ENCODE measurements around the gene CASTOR1. TPM values are rescaled to one million over a fixed set of nuclear protein-coding genes. Genes with fewer than 3 reads are reported as not detected.

Gene CASTOR1
- total and polyA plus RNA-seq, 7 donors, result 5.3 to 15.0 (median 9.2) TPM; not detected in 1

DNA sequence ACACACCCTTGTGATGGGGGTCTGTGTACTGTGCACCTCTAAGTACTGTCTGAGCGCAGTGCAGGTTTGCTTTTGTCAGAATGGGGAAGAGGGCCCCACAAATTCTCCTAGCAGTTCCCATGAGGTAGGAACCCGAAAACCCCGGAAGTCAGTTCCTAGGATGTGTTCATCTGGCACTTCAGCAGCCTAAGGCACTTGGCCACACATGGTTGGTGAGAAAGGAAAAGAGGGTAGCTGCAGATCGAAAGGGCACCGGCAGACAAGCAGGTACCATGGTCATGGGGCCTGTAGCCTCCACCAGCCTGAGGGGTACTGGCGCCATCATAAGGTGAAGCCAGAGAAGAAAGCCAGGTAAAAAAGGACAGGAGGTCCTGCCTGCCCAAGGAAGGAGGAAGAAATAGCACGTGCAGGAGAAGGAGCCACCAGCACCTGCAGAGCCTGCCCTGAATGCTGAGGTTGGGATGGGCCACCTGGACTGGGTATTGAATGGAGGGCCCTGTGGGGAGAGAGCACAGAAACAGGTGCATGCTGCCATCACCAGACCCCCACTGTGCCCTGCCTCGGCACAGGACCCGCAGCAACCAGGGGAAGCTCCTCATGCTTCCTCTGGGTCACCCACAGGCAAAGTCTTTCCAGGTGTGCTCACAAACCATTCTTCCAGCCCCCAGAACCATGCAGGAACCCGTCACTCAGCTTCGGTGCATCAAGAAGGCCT, 8.1 kb upstream of the CASTOR1 start:
- H3K27me3 ChIP-seq, result no peaks in the 10 kb centered on the region
- H3K36me3 ChIP-seq, result peaks cover 16 to 91% (median 49%) of the 10 kb centered on the region in 4 donors
- intact Hi-C loops (cut with DNase I), result no loop called here
- H3K27ac ChIP-seq, result peak overlapping the region in 2 of 4 donors; percentile 37 to 59
- DNase-seq, result no peak
- TF ChIP-seq POLR2A (IDR thresholded peaks at IDR 0.05) (no peak), POLR2AphosphoS5 (IDR thresholded peaks at IDR 0.05) (no peak), EP300 (IDR thresholded peaks at IDR 0.05) (no peak)
- TF ChIP-seq, protein P1, sequence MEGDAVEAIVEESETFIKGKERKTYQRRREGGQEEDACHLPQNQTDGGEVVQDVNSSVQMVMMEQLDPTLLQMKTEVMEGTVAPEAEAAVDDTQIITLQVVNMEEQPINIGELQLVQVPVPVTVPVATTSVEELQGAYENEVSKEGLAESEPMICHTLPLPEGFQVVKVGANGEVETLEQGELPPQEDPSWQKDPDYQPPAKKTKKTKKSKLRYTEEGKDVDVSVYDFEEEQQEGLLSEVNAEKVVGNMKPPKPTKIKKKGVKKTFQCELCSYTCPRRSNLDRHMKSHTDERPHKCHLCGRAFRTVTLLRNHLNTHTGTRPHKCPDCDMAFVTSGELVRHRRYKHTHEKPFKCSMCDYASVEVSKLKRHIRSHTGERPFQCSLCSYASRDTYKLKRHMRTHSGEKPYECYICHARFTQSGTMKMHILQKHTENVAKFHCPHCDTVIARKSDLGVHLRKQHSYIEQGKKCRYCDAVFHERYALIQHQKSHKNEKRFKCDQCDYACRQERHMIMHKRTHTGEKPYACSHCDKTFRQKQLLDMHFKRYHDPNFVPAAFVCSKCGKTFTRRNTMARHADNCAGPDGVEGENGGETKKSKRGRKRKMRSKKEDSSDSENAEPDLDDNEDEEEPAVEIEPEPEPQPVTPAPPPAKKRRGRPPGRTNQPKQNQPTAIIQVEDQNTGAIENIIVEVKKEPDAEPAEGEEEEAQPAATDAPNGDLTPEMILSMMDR (IDR thresholded peaks at IDR 0.05), result no peak
- no peak overlapping the region for H3K4me3 ChIP-seq
- peaks cover 0 to 42% (median 32%) of the 10 kb centered on the region in 4 donors for H3K4me1 ChIP-seq
- WGBS, 2 donors, result 84 to 93% methylated on average over 11 of the region's 11 CpGs
- H3K9me3 ChIP-seq, result no peaks in the 10 kb centered on the region

DNA sequence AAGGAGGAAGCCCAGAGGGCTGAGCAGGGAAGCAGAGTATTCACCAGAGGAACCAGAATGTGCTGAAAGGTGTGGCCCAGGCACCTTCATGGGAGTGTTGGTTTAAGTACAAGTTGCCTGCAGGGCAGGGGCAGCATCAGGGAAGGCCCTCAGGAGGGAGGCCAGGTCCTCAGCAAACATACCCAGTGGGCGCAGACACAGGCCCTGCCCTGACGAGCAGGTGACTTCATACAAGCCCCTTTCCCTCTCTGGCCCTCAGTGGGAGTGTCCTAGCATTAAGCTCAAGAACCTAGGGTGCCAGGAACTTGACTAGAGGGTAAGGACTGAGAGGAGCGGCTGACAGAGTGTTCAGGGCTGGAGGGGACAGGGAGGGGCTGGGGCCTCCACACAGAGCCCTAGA, 7.5 kb upstream of the CASTOR1 start:
- Histone ChIP-seq H3K27ac (peak overlapping the region in 1 of 4 donors; percentile 59), H3K9me3 (no peaks in the 10 kb centered on the region), H3K4me3 (no peak overlapping the region), H3K4me1 (peaks cover 0 to 42% (median 30%) of the 10 kb centered on the region in 4 donors), H3K36me3 (peaks cover 22 to 96% (median 50%) of the 10 kb centered on the region in 4 donors), H3K27me3 (no peaks in the 10 kb centered on the region)
- WGBS, 2 donors, result 80 to 82% methylated on average over 3 of the region's 3 CpGs
- TF ChIP-seq, protein P1 (IDR thresholded peaks at IDR 0.05), result no peak
- TF ChIP-seq POLR2AphosphoS5 (IDR thresholded peaks at IDR 0.05) (no peak), POLR2A (IDR thresholded peaks at IDR 0.05) (no peak), EP300 (IDR thresholded peaks at IDR 0.05) (no peak)
- DNase-seq, result no peak
- intact Hi-C loops (cut with DNase I), result no loop called here

DNA sequence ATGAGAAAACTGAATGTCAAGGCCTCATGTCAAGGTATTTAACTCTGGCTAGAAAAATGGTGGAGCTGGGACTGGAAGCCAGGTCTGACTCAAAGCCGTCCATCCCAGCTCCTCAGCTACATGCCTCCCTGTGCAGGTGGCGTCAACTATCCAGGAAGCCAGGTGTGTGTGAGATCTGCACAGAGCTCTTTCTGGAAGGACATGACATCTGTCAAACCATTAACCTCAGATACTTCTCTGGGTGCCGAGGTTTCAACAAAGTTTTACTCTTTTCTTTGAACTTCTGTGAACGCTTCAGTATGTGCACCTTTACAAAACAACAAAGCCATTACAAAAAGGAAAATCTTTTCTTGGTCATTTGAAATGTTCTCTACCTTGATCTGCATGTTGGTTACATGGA, 7.0 kb upstream of the CASTOR1 start:
- TF ChIP-seq EP300 (IDR thresholded peaks at IDR 0.05) (no peak), POLR2A (IDR thresholded peaks at IDR 0.05) (no peak), POLR2AphosphoS5 (IDR thresholded peaks at IDR 0.05) (no peak)
- TF ChIP-seq, protein P1 (IDR thresholded peaks at IDR 0.05), result no peak
- intact Hi-C loops (cut with DNase I), result no loop called here
- no peak overlapping the region for H3K27ac ChIP-seq
- peaks cover 0 to 42% (median 30%) of the 10 kb centered on the region in 4 donors for H3K4me1 ChIP-seq
- no peak for DNase-seq
- H3K36me3 ChIP-seq, result peaks cover 23 to 94% (median 50%) of the 10 kb centered on the region in 4 donors
- no peaks in the 10 kb centered on the region for H3K9me3 ChIP-seq
- 78 to 95% methylated on average over 4 of the region's 4 CpGs for WGBS, 2 donors
- H3K27me3 ChIP-seq, result no peaks in the 10 kb centered on the region
- H3K4me3 ChIP-seq, result no peak overlapping the region

DNA sequence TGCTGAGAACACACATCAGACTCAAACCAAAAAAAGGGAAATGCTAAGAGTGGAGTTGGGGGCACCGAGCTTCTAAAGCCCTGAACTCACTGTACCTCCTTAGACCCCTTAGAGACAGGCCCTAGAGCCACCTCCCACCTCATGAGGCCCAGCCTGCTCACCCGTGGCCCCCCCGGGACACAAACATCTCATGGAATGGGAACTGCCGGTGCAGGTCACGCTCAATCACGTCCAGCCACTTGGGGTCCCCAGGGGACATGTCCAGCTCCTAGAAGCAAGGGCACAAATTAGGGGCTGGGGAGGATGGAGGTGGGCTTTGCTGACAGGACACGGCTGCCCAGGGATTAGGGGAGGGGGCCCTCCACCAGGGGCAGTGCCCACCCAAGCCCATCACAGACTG, 6.3 kb upstream of the CASTOR1 start:
- Histone ChIP-seq H3K36me3 (peaks cover 23 to 87% (median 50%) of the 10 kb centered on the region in 4 donors), H3K27ac (no peak overlapping the region), H3K4me1 (peaks cover 0 to 42% (median 36%) of the 10 kb centered on the region in 4 donors), H3K9me3 (no peaks in the 10 kb centered on the region), H3K27me3 (no peaks in the 10 kb centered on the region), H3K4me3 (no peak overlapping the region)
- no peak for TF ChIP-seq EP300 (IDR thresholded peaks at IDR 0.05)
- no peak for TF ChIP-seq POLR2AphosphoS5 (IDR thresholded peaks at IDR 0.05)
- no peak for TF ChIP-seq POLR2A (IDR thresholded peaks at IDR 0.05)
- TF ChIP-seq, protein P1 (IDR thresholded peaks at IDR 0.05), result no peak
- intact Hi-C loops (cut with DNase I), result no loop called here
- DNase-seq, result no peak
- WGBS, 2 donors, result 77 to 80% methylated on average over 7 of the region's 7 CpGs

Data from sigmoid colon (tissue), 7 donors.